PC-3 (cell line): Measurements from ENCODE around the gene CALN1. TPM values are rescaled to one million over a fixed set of nuclear protein-coding genes. Genes with fewer than 3 reads are reported as not detected.

Experiments
- ATAC-seq: fragments of 200-7000 bp; cut with Tn5 transposase; 2 replicates; pipeline ENCODE4 v1.9.1; 2020; ENCODE audit warnings: mild to moderate bottlenecking, moderate library complexity
- BruUV-seq: library from RNA; stranded (reverse); fragments of 400-500 nt; replicated peaks from 2 replicates; lab custom pipeline; 2021; lab: Mats Ljungman, UMichigan
- CTCF ChIA-PET: fragments of 300-600 bp; sonication (Branson Sonifier 250); formaldehyde crosslinking; loops from one replicate; lab custom pipeline; 2022; ENCODE audit warnings: antibody characterized with exemption; lab: Charles Lee
- POLR2A ChIA-PET: fragments of 300-600 bp; sonication (Branson Sonifier 250); formaldehyde crosslinking; loops from one replicate; lab custom pipeline; 2022; ENCODE audit warnings: antibody characterized with exemption; ENCODE audit not compliant: unreplicated experiment; lab: Charles Lee
- DNase-seq: peaks from one replicate; pipeline ENCODE4 v3.0.0-alpha.2; 2015
- H2AFZ ChIP-seq: fragments of 300-600 bp; sonication (generic); 2 replicates; pipeline ENCODE4 v1.6.0; 2016; ENCODE audit warnings: antibody characterized with exemption, low read length
- H3F3A ChIP-seq: fragments of 300-600 bp; sonication (generic); one replicate; pipeline ENCODE4 v1.6.0; 2017; ENCODE audit warnings: antibody characterized with exemption, low read length, control low read depth, mild to moderate bottlenecking; ENCODE audit not compliant: unreplicated experiment
- H3K27ac ChIP-seq: fragments of 300-600 bp; sonication (generic); 2 replicates; pipeline ENCODE4 v1.5.1; 2016; ENCODE audit warnings: mild to moderate bottlenecking, low read length
- H3K27me3 ChIP-seq: fragments of 300-600 bp; sonication (generic); 2 replicates; pipeline ENCODE4 v1.6.1; 2016; ENCODE audit warnings: low read length, mixed read lengths
- H3K36me3 ChIP-seq: fragments of 300-600 bp; sonication (generic); 2 replicates; pipeline ENCODE4 v1.6.1; 2016; ENCODE audit warnings: low read depth, mixed run types, low read length, mixed read lengths
- H3K4me1 ChIP-seq: fragments of 300-600 bp; sonication (generic); 2 replicates; pipeline ENCODE4 v1.5.1; 2016; ENCODE audit warnings: low read length; ENCODE audit not compliant: insufficient read depth
- H3K4me2 ChIP-seq: fragments of 300-600 bp; sonication (generic); 2 replicates; pipeline ENCODE4 v1.6.0; 2016; ENCODE audit warnings: low read length
- H3K4me3 ChIP-seq: fragments of 300-600 bp; sonication (generic); 2 replicates; pipeline ENCODE4 v1.5.1; 2016; ENCODE audit warnings: mild to moderate bottlenecking, low read length, mixed read lengths
- H3K79me2 ChIP-seq: fragments of 300-600 bp; sonication (generic); 2 replicates; pipeline ENCODE4 v1.6.1; 2017; ENCODE audit warnings: low read length, mixed read lengths
- H3K9ac ChIP-seq: fragments of 300-600 bp; sonication (generic); 2 replicates; pipeline ENCODE4 v1.6.0; 2016; ENCODE audit warnings: mild to moderate bottlenecking, low read length
- H3K9me2 ChIP-seq: fragments of 300-600 bp; sonication (generic); replicated peaks from 2 replicates; pipeline ENCODE4 v1.6.1; 2016; ENCODE audit warnings: mixed run types, low read length, mixed read lengths
- H3K9me3 ChIP-seq: fragments of 300-600 bp; sonication (generic); 2 replicates; pipeline ENCODE4 v1.6.1; 2016; ENCODE audit warnings: low read length, mixed read lengths
- H4K20me1 ChIP-seq: fragments of 300-600 bp; sonication (generic); 2 replicates; pipeline ENCODE4 v1.6.1; 2016; ENCODE audit warnings: low read length, mixed read lengths
- CTCF ChIP-seq: fragments of 300-600 bp; sonication (generic); conservative IDR thresholded peaks from 2 replicates; pipeline ENCODE4 v1.5.1; 2017; ENCODE audit warnings: antibody characterized with exemption, low read depth, mild to moderate bottlenecking, low read length
- EZH2 ChIP-seq: fragments of 300-600 bp; sonication (generic); IDR thresholded peaks from one replicate; pipeline ENCODE4 v1.6.1; 2017; ENCODE audit warnings: antibody characterized with exemption, mild to moderate bottlenecking, low read length; ENCODE audit not compliant: unreplicated experiment
- EZH2phosphoT487 ChIP-seq: fragments of 300-600 bp; sonication (generic); IDR thresholded peaks from 2 replicates; pipeline ENCODE4 v1.6.1; 2018; ENCODE audit warnings: mild to moderate bottlenecking, antibody characterized with exemption, low read length, borderline replicate concordance
- intact Hi-C: fragments of 100-400 bp; cut with micrococcal nuclease; formaldehyde crosslinking; loops from 2 replicates; pipeline ENCODE4 v1.9.0; 2023
- total RNA-seq: library from RNA; depleted of rRNA; stranded (reverse); fragments of >200 nt; gene quantifications from 2 replicates; pipeline ENCODE4 v1.2.3, GENCODE V29; 2014

The CALN1 gene
- total RNA-seq, 1 experiment from 2014 or later, result not detected

GRCh38 chr7:72020311-72020710 is 391.8 kb downstream of the CALN1 start:
- no TSS peak for BruUV-seq
- no peak overlapping the region for H3K4me3 ChIP-seq
- H3K9me2 ChIP-seq, result no peaks in the 10 kb centered on the region
- H2AFZ ChIP-seq, result no peak overlapping the region
- TF ChIP-seq CTCF (no peak), EZH2 (no peak), EZH2phosphoT487 (no peak)
- no peaks in the 10 kb centered on the region for H3K36me3 ChIP-seq
- no peak overlapping the region for H3K27ac ChIP-seq
- DNase-seq (no peak), ATAC-seq (no peak)
- H3K4me2 ChIP-seq, result no peak overlapping the region
- POLR2A ChIA-PET, result no interaction called here
- CTCF ChIA-PET, result no interaction called here
- H3K27me3 ChIP-seq, result no peaks in the 10 kb centered on the region
- no peak overlapping the region for H3K9ac ChIP-seq
- H3K4me1 ChIP-seq, result no peaks in the 10 kb centered on the region
- H3K79me2 ChIP-seq, result no peaks in the 10 kb centered on the region
- no peaks in the 10 kb centered on the region for H4K20me1 ChIP-seq
- H3F3A ChIP-seq, result no peaks in the 10 kb centered on the region
- intact Hi-C loops, result no loop called here
- no peaks in the 10 kb centered on the region for H3K9me3 ChIP-seq

GRCh38 chr7:72019436-72019835 is 392.7 kb downstream of the CALN1 start:
- intact Hi-C loops, result no loop called here
- no peaks in the 10 kb centered on the region for H3F3A ChIP-seq
- H3K9me3 ChIP-seq, result no peaks in the 10 kb centered on the region
- H3K9ac ChIP-seq, result no peak overlapping the region
- H3K79me2 ChIP-seq, result no peaks in the 10 kb centered on the region
- H4K20me1 ChIP-seq, result no peaks in the 10 kb centered on the region
- no peak overlapping the region for H2AFZ ChIP-seq
- H3K27ac ChIP-seq, result no peak overlapping the region
- ATAC-seq (no peak), DNase-seq (no peak)
- H3K9me2 ChIP-seq, result no peaks in the 10 kb centered on the region
- H3K4me3 ChIP-seq, result no peak overlapping the region
- no peak overlapping the region for H3K4me2 ChIP-seq
- no TSS peak for BruUV-seq
- ChIA-PET POLR2A (no interaction called here), CTCF (no interaction called here)
- H3K36me3 ChIP-seq, result no peaks in the 10 kb centered on the region
- H3K27me3 ChIP-seq, result no peaks in the 10 kb centered on the region
- TF ChIP-seq CTCF, result no peak
- no peak for TF ChIP-seq EZH2phosphoT487
- TF ChIP-seq EZH2, result no peak
- H3K4me1 ChIP-seq, result no peaks in the 10 kb centered on the region

GRCh38 chr7:72017756-72018155 is 394.4 kb downstream of the CALN1 start:
- Histone ChIP-seq H2AFZ (no peak overlapping the region), H3K36me3 (no peaks in the 10 kb centered on the region), H4K20me1 (no peaks in the 10 kb centered on the region), H3K9me2 (no peaks in the 10 kb centered on the region), H3F3A (no peaks in the 10 kb centered on the region), H3K9me3 (no peaks in the 10 kb centered on the region), H3K27ac (no peak overlapping the region), H3K4me3 (no peak overlapping the region), H3K9ac (no peak overlapping the region), H3K79me2 (no peaks in the 10 kb centered on the region), H3K4me2 (no peak overlapping the region), H3K4me1 (no peaks in the 10 kb centered on the region), H3K27me3 (no peaks in the 10 kb centered on the region)
- intact Hi-C loops, result no loop called here
- DNase-seq, result no peak
- TF ChIP-seq CTCF (no peak), EZH2phosphoT487 (no peak), EZH2 (no peak)
- POLR2A ChIA-PET, result no interaction called here
- ATAC-seq, result no peak
- CTCF ChIA-PET, result no interaction called here
- BruUV-seq, result no TSS peak
